ENCODE data around the gene RNF121.

Gene RNF121

DNA sequence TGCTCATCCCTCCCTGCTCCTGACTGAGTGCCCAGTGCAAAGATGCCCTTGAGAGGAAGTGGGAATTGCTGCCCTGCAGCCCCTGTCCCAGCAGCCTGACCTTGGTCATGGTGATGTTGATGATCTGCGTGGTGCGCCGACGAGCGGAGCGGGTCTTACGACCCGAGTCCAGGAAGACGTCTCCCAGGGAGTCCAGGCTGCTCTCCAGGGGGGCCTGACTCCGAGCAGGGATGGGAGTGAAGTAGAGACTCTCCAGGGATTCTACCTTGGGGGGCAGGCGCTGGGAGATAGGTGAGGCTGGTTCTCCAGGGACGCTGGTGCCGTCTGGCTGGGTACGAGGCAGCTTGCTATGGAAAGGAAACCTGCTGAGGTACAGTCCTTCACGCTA lies 78.2 kb downstream of the RNF121 start:
- H3K4me3 ChIP-seq (ENCODE audit: low read length), result no peak overlapping the region
- H3K9me3 ChIP-seq (ENCODE audit: low read length), result no peaks in the 10 kb centered on the region
- peaks cover 97% of the 10 kb centered on the region for H3K36me3 ChIP-seq (ENCODE audit: insufficient read depth, low read length)
- H3K27me3 ChIP-seq (ENCODE audit: insufficient read depth, low read length), result no peaks in the 10 kb centered on the region
- H3K4me1 ChIP-seq (ENCODE audit: insufficient read depth, low read length), result no peaks in the 10 kb centered on the region
- no peak overlapping the region for H2AFZ ChIP-seq (ENCODE audit: low read depth, low read length)

- H3K9me3 ChIP-seq (ENCODE audit: low read length), result no peaks in the 10 kb centered on the region
- H2AFZ ChIP-seq (ENCODE audit: low read depth, low read length), result no peak overlapping the region
- H3K27me3 ChIP-seq (ENCODE audit: insufficient read depth, low read length), result no peaks in the 10 kb centered on the region
- H3K4me3 ChIP-seq (ENCODE audit: low read length), result no peak overlapping the region
- H3K4me1 ChIP-seq (ENCODE audit: insufficient read depth, low read length), result no peaks in the 10 kb centered on the region
- H3K36me3 ChIP-seq (ENCODE audit: insufficient read depth, low read length), result peaks cover 97% of the 10 kb centered on the region
Observed at GRCh38 chr11:72007587-72007986, 78.7 kb downstream of the RNF121 start.

DNA sequence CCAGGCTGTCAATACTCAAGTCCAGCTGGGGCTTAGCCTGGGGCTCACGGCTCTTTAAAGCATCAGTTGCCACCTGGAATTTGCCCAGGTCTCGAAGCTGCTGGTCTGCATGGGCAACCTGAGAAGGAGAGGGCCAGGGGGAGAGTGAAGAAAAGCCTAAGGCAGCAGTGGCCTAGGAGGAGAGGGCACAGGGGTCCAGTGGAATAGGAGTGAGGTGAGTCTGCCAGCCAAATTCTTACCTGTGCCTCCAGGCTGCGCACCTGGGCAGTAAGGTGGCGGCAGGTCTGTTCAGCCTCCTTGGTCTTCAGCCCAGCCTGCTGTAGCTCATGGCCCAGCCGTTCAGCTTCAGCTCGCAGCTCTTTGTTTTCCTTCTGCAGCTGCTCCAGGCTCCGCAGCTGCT lies 79.9 kb downstream of the RNF121 start:
- Histone ChIP-seq H3K4me1 (ENCODE audit: insufficient read depth, low read length) (no peaks in the 10 kb centered on the region), H2AFZ (ENCODE audit: low read depth, low read length) (no peak overlapping the region), H3K4me3 (ENCODE audit: low read length) (no peak overlapping the region), H3K27me3 (ENCODE audit: insufficient read depth, low read length) (no peaks in the 10 kb centered on the region), H3K36me3 (ENCODE audit: insufficient read depth, low read length) (peaks cover 97% of the 10 kb centered on the region), H3K9me3 (ENCODE audit: low read length) (no peaks in the 10 kb centered on the region)

DNA sequence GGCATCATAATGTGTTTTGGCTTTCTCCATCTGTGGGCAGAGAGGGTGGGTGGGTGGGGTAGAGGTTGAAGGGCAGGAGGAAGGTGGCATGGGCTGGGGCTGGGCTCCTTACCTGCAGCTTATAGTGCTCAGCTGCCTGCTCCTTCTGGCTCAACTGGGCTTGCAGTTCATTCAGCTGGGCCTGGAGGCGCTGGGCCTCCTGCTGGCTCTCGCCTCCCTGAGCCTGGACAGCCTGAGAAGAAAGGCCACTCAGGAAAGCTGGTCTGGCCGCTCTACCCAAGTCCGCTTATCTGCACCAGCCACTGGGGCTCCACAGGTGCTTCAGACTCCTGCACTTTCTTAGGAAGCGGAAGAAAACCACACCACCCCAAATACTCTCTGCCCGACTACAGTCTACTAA lies 80.3 kb downstream of the RNF121 start:
- Histone ChIP-seq H3K36me3 (ENCODE audit: insufficient read depth, low read length) (peaks cover 97% of the 10 kb centered on the region), H3K9me3 (ENCODE audit: low read length) (no peaks in the 10 kb centered on the region), H3K4me3 (ENCODE audit: low read length) (no peak overlapping the region), H2AFZ (ENCODE audit: low read depth, low read length) (no peak overlapping the region), H3K27me3 (ENCODE audit: insufficient read depth, low read length) (no peaks in the 10 kb centered on the region), H3K4me1 (ENCODE audit: insufficient read depth, low read length) (no peaks in the 10 kb centered on the region)

DNA sequence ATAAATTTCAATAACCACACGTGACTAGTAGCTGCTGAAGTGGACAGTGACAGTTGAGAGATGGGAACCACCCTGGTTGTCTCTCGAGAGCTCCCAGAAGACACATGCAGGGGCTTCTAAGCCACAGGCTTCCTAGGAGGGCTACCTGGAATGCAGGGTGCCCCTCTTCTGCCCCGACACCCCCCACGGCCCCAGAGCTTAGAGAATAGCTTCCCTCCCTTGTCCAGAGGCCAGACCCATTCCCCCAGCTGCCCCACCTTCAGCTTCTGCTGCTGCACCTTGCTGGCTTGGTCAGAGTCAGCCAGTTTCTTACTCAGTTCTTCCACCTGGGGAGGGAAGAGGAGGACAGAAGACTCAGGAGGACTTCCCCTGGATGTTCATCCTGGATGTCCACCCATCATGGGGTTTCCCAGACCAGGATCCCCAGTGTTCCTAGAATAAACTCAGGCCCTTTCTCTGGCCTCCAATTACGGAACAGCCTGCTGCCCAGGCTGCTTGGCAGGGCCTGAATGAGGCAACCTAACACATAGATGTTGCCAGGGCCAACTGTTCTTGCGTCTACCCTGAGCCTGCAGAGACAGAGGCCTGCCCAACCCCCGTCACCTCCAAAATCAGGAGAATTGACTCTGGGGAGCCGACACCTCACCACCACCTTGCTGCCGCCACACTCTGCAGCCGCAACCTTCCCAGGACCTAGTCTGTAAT lies 81.8 kb downstream of the RNF121 start:
- Histone ChIP-seq H3K4me1 (ENCODE audit: insufficient read depth, low read length) (no peaks in the 10 kb centered on the region), H2AFZ (ENCODE audit: low read depth, low read length) (no peak overlapping the region), H3K27me3 (ENCODE audit: insufficient read depth, low read length) (no peaks in the 10 kb centered on the region), H3K36me3 (ENCODE audit: insufficient read depth, low read length) (peaks cover 97% of the 10 kb centered on the region), H3K4me3 (ENCODE audit: low read length) (no peak overlapping the region), H3K9me3 (ENCODE audit: low read length) (no peaks in the 10 kb centered on the region)

DNA sequence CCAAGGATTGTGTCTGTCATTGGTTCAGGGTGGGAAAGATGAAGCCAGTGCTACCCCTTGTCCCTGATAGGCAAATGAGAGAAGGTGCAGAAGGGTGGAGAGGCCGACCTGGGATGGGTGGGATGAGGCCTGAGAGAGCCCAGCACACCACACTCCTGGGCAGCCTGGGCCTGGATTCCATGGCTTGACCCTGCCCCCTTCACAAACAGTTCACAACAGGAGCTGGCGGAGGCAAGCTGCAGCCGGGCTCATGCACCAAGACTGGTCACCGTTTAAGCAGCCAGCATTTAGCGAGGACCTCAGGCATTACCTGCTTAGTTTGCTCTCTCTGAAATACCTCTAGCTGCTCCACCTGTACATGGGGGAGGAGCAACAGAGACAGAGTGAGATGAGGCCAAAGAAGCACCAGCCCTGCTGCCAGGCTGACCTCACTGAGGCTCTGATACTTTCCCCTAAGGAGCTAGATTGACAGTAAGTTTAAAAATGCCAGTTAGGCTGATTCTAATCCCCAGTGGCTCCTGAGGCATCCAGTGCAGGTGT lies 83.3 kb downstream of the RNF121 start:
- Histone ChIP-seq H3K36me3 (ENCODE audit: insufficient read depth, low read length) (peaks cover 97% of the 10 kb centered on the region), H3K4me3 (ENCODE audit: low read length) (no peak overlapping the region), H2AFZ (ENCODE audit: low read depth, low read length) (no peak overlapping the region), H3K27me3 (ENCODE audit: insufficient read depth, low read length) (no peaks in the 10 kb centered on the region), H3K9me3 (ENCODE audit: low read length) (no peaks in the 10 kb centered on the region), H3K4me1 (ENCODE audit: insufficient read depth, low read length) (no peaks in the 10 kb centered on the region)

- H3K4me1 ChIP-seq (ENCODE audit: insufficient read depth, low read length), result no peaks in the 10 kb centered on the region
- H3K4me3 ChIP-seq (ENCODE audit: low read length), result no peak overlapping the region
- H3K27me3 ChIP-seq (ENCODE audit: insufficient read depth, low read length), result no peaks in the 10 kb centered on the region
- no peaks in the 10 kb centered on the region for H3K9me3 ChIP-seq (ENCODE audit: low read length)
- H2AFZ ChIP-seq (ENCODE audit: low read depth, low read length), result no peak overlapping the region
- peaks cover 97% of the 10 kb centered on the region for H3K36me3 ChIP-seq (ENCODE audit: insufficient read depth, low read length)
Observed at GRCh38 chr11:72012897-72013721, 84.3 kb downstream of the RNF121 start.

DNA sequence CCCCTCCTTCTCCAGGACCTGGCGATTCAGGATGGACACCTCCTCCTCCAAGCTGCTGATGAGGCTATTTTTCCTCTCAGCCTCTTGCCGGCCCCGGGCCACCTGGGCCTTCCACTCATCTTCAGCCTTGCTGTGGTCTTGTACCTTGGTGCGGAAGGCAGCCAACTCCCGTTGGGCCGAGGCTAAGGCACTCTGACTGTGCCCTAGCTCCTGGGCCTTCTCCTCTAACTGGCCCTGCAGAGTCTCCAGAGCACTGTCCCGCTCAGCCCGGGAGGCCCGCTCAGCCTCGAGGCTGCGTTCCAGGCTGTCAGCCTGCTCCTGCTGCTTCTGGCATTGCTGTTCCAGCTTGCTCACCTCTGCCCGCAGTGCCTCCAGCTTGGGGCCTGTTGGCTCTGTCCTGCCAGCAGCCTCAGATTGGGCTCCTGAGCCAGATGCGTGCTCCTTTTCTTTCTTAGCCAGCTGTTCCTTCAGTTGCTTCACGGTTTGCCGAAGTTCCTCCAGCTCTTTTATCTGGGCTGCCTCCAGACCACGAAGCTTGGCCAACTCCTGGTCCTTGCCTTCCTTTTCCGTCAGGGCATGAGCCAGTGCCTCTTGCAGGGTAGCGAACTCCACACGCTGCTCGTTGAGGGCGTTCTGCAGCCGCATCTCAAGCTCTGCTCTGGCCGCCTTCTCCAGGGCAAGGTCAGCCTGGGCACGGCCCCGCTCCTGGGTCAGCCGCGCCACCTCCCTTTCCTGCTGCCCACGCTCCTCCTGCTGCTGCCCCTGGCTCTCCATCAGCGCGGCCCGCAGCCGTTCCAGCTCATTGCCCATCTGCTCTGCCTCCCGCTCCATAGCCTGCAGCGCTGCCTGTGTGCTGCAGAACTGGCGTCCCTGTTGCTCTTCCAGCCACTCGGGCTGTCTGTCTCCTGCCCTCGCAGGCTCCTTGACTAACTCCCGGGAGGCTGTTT lies 85.2 kb downstream of the RNF121 start:
- no peaks in the 10 kb centered on the region for H3K4me1 ChIP-seq (ENCODE audit: insufficient read depth, low read length)

DNA sequence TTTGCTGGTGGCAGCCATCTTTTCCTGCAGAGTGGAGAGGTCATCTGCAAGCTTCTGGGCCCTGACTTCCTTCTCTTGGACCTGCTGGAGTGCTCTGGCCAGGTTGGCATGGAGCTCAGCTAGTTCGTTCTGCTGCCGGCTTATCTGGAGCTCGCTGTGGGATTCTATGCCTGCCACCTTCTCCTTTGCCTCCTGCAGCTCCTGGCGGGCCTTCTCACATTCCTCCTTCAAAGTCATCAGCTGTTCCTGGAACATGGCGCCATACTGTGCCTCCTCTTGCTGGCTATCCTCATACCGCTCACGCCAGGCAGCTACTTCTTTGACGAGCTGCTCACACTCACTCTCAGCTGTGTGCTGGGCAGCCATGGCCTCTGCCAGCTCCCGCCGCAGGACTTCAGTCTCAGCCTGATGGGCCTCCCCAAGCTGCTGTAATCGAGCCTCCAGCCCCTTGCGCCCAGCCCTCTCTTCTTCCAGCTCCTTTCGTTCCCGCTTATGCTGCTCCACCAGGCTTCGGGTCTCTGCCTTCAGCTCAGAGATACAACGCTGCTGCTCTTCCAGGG lies 86.0 kb downstream of the RNF121 start:
- H2AFZ ChIP-seq (ENCODE audit: low read depth, low read length), result no peak overlapping the region
- H3K36me3 ChIP-seq (ENCODE audit: insufficient read depth, low read length), result peaks cover 98% of the 10 kb centered on the region
- H3K9me3 ChIP-seq (ENCODE audit: low read length), result no peaks in the 10 kb centered on the region
- H3K4me3 ChIP-seq (ENCODE audit: low read length), result no peak overlapping the region
- no peaks in the 10 kb centered on the region for H3K27me3 ChIP-seq (ENCODE audit: insufficient read depth, low read length)
- H3K4me1 ChIP-seq (ENCODE audit: insufficient read depth, low read length), result no peaks in the 10 kb centered on the region

More for the DNA sequence above, 85.2 kb downstream of the RNF121 start:
- Histone ChIP-seq H3K4me3 (ENCODE audit: low read length) (no peak overlapping the region), H3K27me3 (ENCODE audit: insufficient read depth, low read length) (no peaks in the 10 kb centered on the region), H3K9me3 (ENCODE audit: low read length) (no peaks in the 10 kb centered on the region), H2AFZ (ENCODE audit: low read depth, low read length) (no peak overlapping the region), H3K36me3 (ENCODE audit: insufficient read depth, low read length) (peaks cover 98% of the 10 kb centered on the region)

- peaks cover 99% of the 10 kb centered on the region for H3K36me3 ChIP-seq (ENCODE audit: insufficient read depth, low read length)
- H3K27me3 ChIP-seq (ENCODE audit: insufficient read depth, low read length), result no peaks in the 10 kb centered on the region
- no peaks in the 10 kb centered on the region for H3K4me1 ChIP-seq (ENCODE audit: insufficient read depth, low read length)
- H2AFZ ChIP-seq (ENCODE audit: low read depth, low read length), result no peak overlapping the region
- no peak overlapping the region for H3K4me3 ChIP-seq (ENCODE audit: low read length)
- H3K9me3 ChIP-seq (ENCODE audit: low read length), result no peaks in the 10 kb centered on the region
Observed at GRCh38 chr11:72015511-72016061, 86.7 kb downstream of the RNF121 start.

DNA sequence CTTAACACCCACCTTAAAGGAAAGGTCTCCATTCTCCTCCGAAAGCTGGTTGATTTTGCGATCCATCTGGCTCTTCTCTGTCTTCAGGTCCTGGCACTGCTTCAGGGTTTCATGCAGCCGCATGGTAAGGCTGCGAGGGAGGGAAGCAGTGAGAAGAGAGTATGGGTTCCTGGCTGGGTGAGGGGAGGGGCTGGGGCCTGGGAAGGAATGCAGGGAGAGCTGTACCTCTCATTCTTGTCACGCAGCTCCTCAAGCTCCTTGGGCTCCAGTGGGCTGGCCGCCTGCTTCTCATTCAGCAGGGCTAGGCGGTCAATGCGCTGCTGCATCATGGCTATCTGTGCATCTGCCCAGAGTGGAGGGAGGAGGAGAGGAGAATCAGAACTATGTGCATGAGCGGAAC lies 89.3 kb downstream of the RNF121 start:
- Histone ChIP-seq H3K36me3 (ENCODE audit: insufficient read depth, low read length) (peaks cover 97% of the 10 kb centered on the region), H2AFZ (ENCODE audit: low read depth, low read length) (no peak overlapping the region), H3K4me1 (ENCODE audit: insufficient read depth, low read length) (no peaks in the 10 kb centered on the region), H3K27me3 (ENCODE audit: insufficient read depth, low read length) (no peaks in the 10 kb centered on the region), H3K4me3 (ENCODE audit: low read length) (no peak overlapping the region), H3K9me3 (ENCODE audit: low read length) (no peaks in the 10 kb centered on the region)

GRCh38 chr11:72023335-72023734 lies 94.5 kb downstream of the RNF121 start:
- peaks cover 83% of the 10 kb centered on the region for H3K36me3 ChIP-seq (ENCODE audit: insufficient read depth, low read length)

More at GRCh38 chr11:72023335-72023734, 94.5 kb downstream of the RNF121 start:
- no peaks in the 10 kb centered on the region for H3K4me1 ChIP-seq (ENCODE audit: insufficient read depth, low read length)
- no peak overlapping the region for H3K4me3 ChIP-seq (ENCODE audit: low read length)
- H3K9me3 ChIP-seq (ENCODE audit: low read length), result no peaks in the 10 kb centered on the region
- H2AFZ ChIP-seq (ENCODE audit: low read depth, low read length), result no peak overlapping the region
- H3K27me3 ChIP-seq (ENCODE audit: insufficient read depth, low read length), result no peaks in the 10 kb centered on the region

Data from neuron (in vitro differentiated cells).